OCI-LY3 (cell line): Measurements from ENCODE around the gene RPS26.
"Not testable (repeated sequence)": the region's sequence is repeated elsewhere in the genome, so short reads cannot be mapped to it uniquely, and the experiment has no call there.

Experiments used
- H2AFZ ChIP-seq: fragments of 200-600, 300-600 bp; shearing (Covaris generic); 2 replicates; pipeline ENCODE4 v1.6.0; 2014; ENCODE audit warnings: antibody characterized with exemption, low read depth, low read length
- H3K27ac ChIP-seq: fragments of 200-600, 300-600 bp; sonication (generic); 2 replicates; pipeline ENCODE4 v1.5.1; 2014; ENCODE audit warnings: mild to moderate bottlenecking, low read length, moderate library complexity, mixed read lengths
- H3K27me3 ChIP-seq: fragments of 200-600, 300-600 bp; sonication (generic); 2 replicates; pipeline ENCODE4 v1.6.1; 2014; ENCODE audit warnings: low read depth, low read length, mixed read lengths
- H3K36me3 ChIP-seq: fragments of 200-600, 300-600 bp; sonication (generic); replicated peaks from 2 replicates; pipeline ENCODE3; 2014; ENCODE audit warnings: low read depth, low read length, mixed read lengths
- H3K4me1 ChIP-seq: fragments of 300-600, 200-600 bp; sonication (generic); 2 replicates; pipeline ENCODE4 v1.6.1; 2014; ENCODE audit warnings: low read length, mixed read lengths
- H3K4me2 ChIP-seq: fragments of 200-600, 300-600 bp; sonication (generic); 2 replicates; pipeline ENCODE4 v1.6.1; 2014; ENCODE audit warnings: low read length, mixed read lengths
- H3K4me3 ChIP-seq: fragments of 300-600, 200-600 bp; sonication (generic); 2 replicates; pipeline ENCODE4 v1.5.1; 2014; ENCODE audit warnings: antibody characterized with exemption, mild to moderate bottlenecking, low read length, moderate library complexity
- H3K79me2 ChIP-seq: fragments of 300-600, 200-600 bp; shearing (Covaris generic); 2 replicates; pipeline ENCODE4 v1.6.1; 2014; ENCODE audit warnings: mild to moderate bottlenecking, low read length, mixed read lengths
- H3K9ac ChIP-seq: fragments of 300-600, 200-600 bp; shearing (Covaris generic); 2 replicates; pipeline ENCODE4 v1.6.0; 2014; ENCODE audit warnings: mild to moderate bottlenecking, low read length, moderate library complexity
- H3K9me3 ChIP-seq: fragments of 200-600, 300-600 bp; shearing (Covaris generic); 2 replicates; pipeline ENCODE4 v1.6.1; 2014; ENCODE audit warnings: low read length, mixed read lengths; ENCODE audit not compliant: insufficient read depth
- H4K20me1 ChIP-seq: fragments of 200-600, 300-600 bp; sonication (generic); 2 replicates; pipeline ENCODE4 v1.6.1; 2016; ENCODE audit warnings: low read length, mixed read lengths; ENCODE audit not compliant: insufficient read depth
- CTCF ChIP-seq: fragments of 200-600, 300-600 bp; sonication (generic); IDR thresholded peaks from 2 replicates; pipeline ENCODE4 v1.5.1; 2014; ENCODE audit warnings: antibody characterized with exemption, low read length, low read depth
- EZH2phosphoT487 ChIP-seq: fragments of 200-600 bp; shearing (Covaris generic); IDR thresholded peaks from 2 replicates; pipeline ENCODE4 v1.6.1; 2018; ENCODE audit warnings: antibody characterized with exemption, mixed run types, low read depth

The RPS26 gene

GRCh38 chr12:55996715-55997534 is 44.8 kb upstream of the RPS26 start, which contains the start of gene SUOX:
Gene SUOX (plus strand): TSS chr12:55997276. CDS start chr12:56002222, 4,946 bp downstream.
- no peak for TF ChIP-seq CTCF
- no peak for TF ChIP-seq EZH2phosphoT487
- H3K36me3 ChIP-seq: peaks cover 7% of the 10 kb centered on the region
- H4K20me1 ChIP-seq: no peaks in the 10 kb centered on the region
- H3K27ac ChIP-seq: no peak within 1 kb of the TSS
- no peaks in the 10 kb centered on the region for H3K9me3 ChIP-seq
- H3K4me2 ChIP-seq: peak within 1 kb of the TSS; percentile 50
- H3K4me1 ChIP-seq: peaks cover 6% of the 10 kb centered on the region
- no peak within 1 kb of the TSS for H3K9ac ChIP-seq
- H3K79me2 ChIP-seq: no peaks in the 10 kb centered on the region
- no peaks in the 10 kb centered on the region for H3K27me3 ChIP-seq
- no peak within 1 kb of the TSS for H2AFZ ChIP-seq
- H3K4me3 ChIP-seq: peak within 1 kb of the TSS; percentile 30

GRCh38 chr12:55997535-55997859 is 44.2 kb upstream of the RPS26 start:
- H2AFZ ChIP-seq: no peak overlapping the region
- H3K36me3 ChIP-seq: peaks cover 5% of the 10 kb centered on the region
- no peaks in the 10 kb centered on the region for H3K27me3 ChIP-seq
- no peaks in the 10 kb centered on the region for H3K79me2 ChIP-seq
- H3K4me2 ChIP-seq: no peak overlapping the region
- no peak overlapping the region for H3K27ac ChIP-seq
- no peaks in the 10 kb centered on the region for H4K20me1 ChIP-seq
- H3K4me3 ChIP-seq: peak overlapping the region; percentile 30; the same call in 1 of the 2 replicates
- no peaks in the 10 kb centered on the region for H3K9me3 ChIP-seq
- peaks cover 6% of the 10 kb centered on the region for H3K4me1 ChIP-seq
- TF ChIP-seq CTCF (no peak), EZH2phosphoT487 (no peak)
- H3K9ac ChIP-seq: no peak overlapping the region

GRCh38 chr12:55999522-55999921 is 42.2 kb upstream of the RPS26 start:
- not testable (repeated sequence) for H3K27ac ChIP-seq, H3K4me1 ChIP-seq, H3K4me3 ChIP-seq

GRCh38 chr12:55999999-56000540 is 41.6 kb upstream of the RPS26 start:
- not testable (repeated sequence) for H4K20me1 ChIP-seq, H3K4me3 ChIP-seq, H3K4me1 ChIP-seq, H3K4me2 ChIP-seq, H3K9me3 ChIP-seq, H3K9ac ChIP-seq, H2AFZ ChIP-seq, H3K27me3 ChIP-seq, H3K27ac ChIP-seq, H3K79me2 ChIP-seq, H3K36me3 ChIP-seq

More at GRCh38 chr12:55999522-55999921, 42.2 kb upstream of the RPS26 start:
- not testable (repeated sequence) for H3K4me2 ChIP-seq, H3K9ac ChIP-seq, H3K36me3 ChIP-seq, H3K27me3 ChIP-seq, H4K20me1 ChIP-seq, H3K9me3 ChIP-seq, H3K79me2 ChIP-seq, H2AFZ ChIP-seq

GRCh38 chr12:56001487-56002100 is 40.1 kb upstream of the RPS26 start:
- Histone ChIP-seq H3K27me3 (no peaks in the 10 kb centered on the region), H4K20me1 (no peaks in the 10 kb centered on the region), H3K9me3 (no peaks in the 10 kb centered on the region), H3K9ac (no peak overlapping the region), H3K4me2 (no peak overlapping the region), H3K79me2 (no peaks in the 10 kb centered on the region), H3K4me3 (no peak overlapping the region), H3K4me1 (peaks cover 6% of the 10 kb centered on the region), H3K27ac (no peak overlapping the region), H3K36me3 (peaks cover under 1% of the 10 kb centered on the region), H2AFZ (no peak overlapping the region)
- no peak for TF ChIP-seq EZH2phosphoT487
- no peak for TF ChIP-seq CTCF

GRCh38 chr12:56003376-56003775 is 38.3 kb upstream of the RPS26 start:
- not testable (repeated sequence) for H3K36me3 ChIP-seq, H3K4me2 ChIP-seq, H4K20me1 ChIP-seq, H3K4me3 ChIP-seq, H3K27ac ChIP-seq, H3K27me3 ChIP-seq, H3K9ac ChIP-seq, H3K79me2 ChIP-seq, H3K9me3 ChIP-seq, H2AFZ ChIP-seq
- peaks cover 14% of the 10 kb centered on the region for H3K4me1 ChIP-seq
